ENCODE measurements around the gene SYAP1.

DNA sequence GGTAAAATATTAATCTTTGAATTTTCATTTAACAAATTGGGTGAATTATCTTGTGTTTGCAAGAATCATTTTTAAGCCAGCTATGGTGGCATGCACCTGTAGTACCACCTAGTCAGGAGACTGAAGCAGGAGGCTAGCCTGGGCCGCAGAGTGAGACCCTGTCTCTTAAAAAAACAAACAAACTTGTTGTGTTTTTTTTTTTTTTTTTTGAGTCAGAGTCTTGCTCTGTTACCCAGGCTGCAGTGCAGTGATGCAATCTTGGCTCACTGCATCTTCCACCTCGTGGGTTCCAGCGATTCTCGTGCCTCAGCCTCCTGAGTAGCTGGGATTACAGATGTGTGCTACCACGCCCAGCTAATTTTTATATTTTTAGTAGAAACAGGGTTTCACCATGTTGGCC is 69.1 kb downstream of the SYAP1 start:
- TF ChIP-seq EZH2 (IDR thresholded peaks at IDR 0.05; ENCODE audit: borderline replicate concordance, low read depth, low read length, severe bottlenecking) = no peak
- TF ChIP-seq CTCF (IDR thresholded peaks at IDR 0.05; ENCODE audit: borderline replicate concordance, extremely low read depth, low read length, poor library complexity, severe bottlenecking) = no peak
